CD4-positive, alpha-beta T cell treated with Interleukin-6 for 4 hours (primary cell): Measurements from ENCODE around the gene NCOA6.
"Not testable (repeated sequence)": the region's sequence is repeated elsewhere in the genome, so short reads cannot be mapped to it uniquely, and the experiment has no call there.

Experiments used
- DNase-seq: peaks from one replicate; pipeline ENCODE4 v3.0.0-alpha.2; 2020; ENCODE audit warnings: mixed read lengths

The NCOA6 gene

DNA sequence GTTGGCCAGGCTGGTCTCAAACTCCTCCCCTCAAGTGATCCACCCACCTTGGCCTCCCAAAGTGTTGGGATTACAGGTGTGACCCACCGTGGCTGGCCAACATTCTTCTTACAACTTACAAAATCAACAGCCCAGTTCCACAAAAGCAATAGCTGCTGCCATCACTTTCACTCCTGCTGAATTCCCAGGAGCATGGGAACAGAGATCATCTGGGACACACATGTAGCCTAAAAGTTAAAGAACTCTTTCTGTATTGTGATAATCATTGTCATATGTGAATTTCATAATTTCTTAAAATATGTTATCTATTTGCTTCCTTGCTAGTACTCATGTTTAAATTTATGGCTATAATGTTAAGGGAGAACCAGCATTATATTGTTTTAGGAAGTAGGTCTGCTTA lies 51.7 kb downstream of the NCOA6 start:
- no peak for DNase-seq

DNA sequence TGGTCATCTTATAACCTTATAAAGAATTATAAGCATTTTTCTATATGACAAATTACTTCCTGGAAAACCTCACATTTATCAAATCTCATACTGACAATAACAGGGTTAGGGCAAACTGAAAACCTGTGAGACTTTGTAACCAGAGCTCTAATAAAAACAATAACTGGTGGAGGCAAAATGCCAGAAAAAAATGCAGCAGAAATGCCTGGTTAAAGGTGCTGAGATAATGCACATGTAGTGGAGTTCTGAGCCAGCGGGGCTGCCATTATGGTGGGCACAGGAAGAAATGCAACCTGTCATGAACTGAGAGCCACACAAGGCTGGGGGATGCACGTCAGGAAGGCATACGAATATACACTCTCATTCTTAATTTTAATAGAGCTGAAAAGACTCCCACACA lies 53.0 kb downstream of the NCOA6 start:
- no peak for DNase-seq

DNA sequence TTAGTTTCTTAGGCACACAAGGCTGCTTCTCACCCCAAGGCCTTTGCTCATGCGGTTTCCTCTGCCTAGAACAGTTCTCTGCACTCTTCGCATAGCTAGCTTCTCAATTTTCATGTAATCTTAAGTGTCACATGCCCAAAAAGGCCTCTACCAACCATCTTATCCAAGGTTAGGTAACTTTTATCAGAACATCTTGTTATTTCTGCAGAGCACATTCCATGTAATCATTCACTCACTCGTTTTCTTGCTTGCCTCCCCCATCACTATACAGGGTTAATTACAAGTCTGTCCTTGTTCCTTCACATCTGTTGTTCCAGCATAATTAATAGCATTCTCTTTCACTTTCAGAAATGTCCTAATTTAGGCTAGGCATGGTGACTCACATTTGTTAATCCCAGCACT lies 53.8 kb downstream of the NCOA6 start:
- DNase-seq = no peak

DNA sequence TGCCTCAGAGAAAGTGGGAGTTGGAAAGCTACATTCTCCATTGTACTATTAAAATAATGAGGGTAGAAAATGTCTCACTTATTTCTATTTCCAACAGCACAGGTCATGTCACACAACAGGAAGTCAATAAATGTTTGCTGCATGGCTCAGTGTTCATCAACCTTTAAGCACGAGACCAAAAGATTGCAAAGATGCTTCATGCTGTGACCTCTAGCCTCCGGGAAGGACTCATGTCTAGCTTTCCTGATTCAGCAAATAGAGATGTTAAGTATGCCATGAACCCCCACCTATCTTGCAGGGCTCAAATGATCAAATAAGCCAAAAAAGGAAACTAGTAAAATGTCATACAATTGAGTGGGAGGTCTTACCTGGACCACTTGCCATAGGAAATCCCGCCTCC lies 57.4 kb downstream of the NCOA6 start:
- DNase-seq = no peak

- no peak for DNase-seq
Measured at GRCh38 chr20:34762031-34762555, 63.4 kb downstream of the NCOA6 start.

GRCh38 chr20:34755367-34755766 lies 70.1 kb downstream of the NCOA6 start:
- no peak for DNase-seq

DNA sequence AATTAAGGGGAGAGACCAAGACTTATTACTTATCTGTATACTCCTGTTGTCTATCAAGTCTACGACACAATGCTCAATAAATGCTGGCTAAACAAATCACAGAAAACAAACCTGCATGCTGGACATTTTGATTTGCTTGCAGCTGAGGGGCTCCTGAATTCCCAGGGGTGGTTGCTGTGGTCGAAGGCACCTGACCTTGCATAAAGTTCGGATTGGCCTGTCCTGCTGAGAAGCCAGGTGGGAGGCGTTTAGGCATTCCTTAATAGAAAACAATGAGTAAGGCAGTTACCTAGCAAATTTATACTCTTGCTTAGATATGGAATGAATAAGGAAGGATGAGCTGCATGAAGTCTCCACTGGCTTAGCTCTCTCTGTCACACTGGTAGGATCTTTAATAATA lies 70.8 kb downstream of the NCOA6 start:
- DNase-seq = no peak

- no peak for DNase-seq
Measured at GRCh38 chr20:34753706-34754461, 71.6 kb downstream of the NCOA6 start.

DNA sequence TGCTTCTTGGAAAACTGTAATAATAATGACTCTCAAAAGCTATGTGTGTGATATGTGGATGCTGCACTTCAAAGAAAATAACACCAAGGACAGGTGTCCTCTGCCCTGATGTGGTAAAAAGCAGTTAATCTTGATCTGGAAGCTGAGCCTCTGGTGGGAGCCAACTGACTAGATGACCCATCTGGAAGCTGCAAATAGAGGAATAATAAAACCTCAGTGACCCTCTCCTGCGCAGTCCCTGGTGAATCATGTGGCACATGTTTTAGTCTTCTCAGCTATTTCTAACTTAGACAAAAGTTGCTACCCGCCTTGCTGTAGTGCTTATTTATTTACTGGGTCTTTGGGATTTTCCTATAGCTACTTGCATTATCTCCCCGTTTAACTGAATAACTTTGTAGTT lies 74.0 kb downstream of the NCOA6 start:
- DNase-seq = no peak

DNA sequence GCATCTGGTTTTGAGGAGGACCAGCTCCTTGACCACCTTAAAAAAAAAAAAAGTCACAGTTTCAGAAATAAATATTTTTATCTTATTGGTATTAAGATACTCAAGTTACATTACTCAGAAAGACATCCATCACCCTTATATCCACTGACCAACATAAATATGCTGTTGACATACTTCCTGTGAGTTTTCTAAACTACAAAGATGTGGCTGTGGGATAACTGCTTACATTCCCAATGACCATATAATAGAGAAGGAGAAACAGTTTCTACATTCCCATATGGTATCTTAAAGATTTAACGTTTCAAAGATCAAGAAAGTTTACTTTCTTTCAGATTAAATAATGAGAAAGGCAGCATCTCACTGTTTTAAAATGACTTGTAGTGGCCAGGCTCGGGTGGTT lies 75.0 kb downstream of the NCOA6 start:
- DNase-seq = no peak

DNA sequence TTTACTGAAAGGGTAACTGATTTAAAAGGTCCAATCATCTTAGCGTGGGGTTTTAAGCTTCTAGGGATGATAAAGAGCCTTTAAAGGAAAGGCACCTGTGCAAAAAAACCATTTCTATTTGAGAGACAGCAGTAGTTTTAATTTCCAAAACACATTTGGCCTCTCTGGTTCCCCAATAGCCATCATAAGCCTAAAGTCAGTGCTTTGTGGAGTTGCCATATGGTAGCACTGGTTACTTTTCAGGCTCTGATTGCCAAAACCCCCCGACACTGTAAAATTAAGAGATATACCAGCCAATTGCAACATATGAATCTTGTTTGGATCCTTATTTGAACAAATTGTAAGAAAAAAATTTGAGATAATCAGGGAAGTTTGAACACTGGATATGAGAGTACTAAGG lies 76.7 kb downstream of the NCOA6 start:
- no peak for DNase-seq

DNA sequence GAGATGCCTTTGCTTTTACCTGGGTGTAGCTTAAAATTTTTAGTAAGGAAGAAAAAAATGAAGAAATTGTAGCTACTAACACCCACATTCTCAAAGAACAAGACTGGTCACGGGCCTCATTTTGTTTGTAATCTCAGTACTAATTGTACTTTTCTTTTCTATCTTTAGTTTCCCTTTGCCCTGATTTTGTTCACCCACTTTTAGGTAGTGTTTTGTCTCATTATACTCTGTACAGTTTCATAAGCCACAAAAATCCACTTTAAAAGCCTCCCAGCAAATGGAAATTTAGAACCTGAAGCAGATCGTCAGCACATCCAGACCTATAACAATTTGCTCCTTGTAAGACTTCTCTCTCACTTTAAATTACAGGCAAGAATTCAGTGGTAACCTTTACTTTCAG lies 78.0 kb downstream of the NCOA6 start:
- no peak for DNase-seq

GRCh38 chr20:34746674-34747073 lies 78.8 kb downstream of the NCOA6 start:
- no peak for DNase-seq

GRCh38 chr20:34744847-34745246 lies 80.6 kb downstream of the NCOA6 start:
- no peak for DNase-seq

DNA sequence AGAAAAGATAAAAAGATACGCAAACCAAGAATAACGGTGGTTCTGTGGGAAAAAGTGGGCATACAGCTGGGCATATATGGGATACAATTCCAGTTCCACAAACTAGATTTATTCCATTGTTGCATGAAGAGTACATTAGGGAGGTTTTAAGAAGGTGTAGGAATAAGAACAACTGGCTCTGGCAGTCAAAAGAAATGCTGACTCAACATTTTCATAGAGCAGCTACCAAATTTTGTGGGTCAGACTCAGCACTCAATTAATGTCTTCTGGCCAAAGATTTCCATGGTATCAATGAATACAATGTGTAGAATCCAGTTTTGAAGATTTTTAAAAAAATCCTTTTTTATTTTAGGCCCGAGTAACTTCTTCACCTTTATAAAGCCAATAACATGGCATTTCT lies 81.1 kb downstream of the NCOA6 start:
- DNase-seq = no peak

DNA sequence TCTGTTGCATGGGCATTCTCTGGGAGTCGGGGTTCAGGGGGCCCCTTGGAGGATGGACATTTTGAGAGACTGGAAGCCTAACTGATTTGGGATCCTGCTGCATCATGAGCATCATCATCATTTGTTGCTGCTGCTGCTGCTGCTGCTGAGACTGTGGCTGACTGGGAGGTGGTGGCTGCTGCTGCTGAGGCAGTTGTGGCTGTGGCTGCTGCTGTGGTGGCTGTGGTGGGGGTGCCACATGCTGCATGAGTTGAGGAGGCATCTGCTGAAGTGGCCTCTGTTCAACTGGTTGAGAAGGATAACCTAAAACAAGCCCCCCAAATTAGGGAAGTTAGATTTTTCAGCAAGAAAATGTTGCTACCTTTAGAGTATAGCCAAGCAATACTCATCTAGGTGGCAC lies 82.4 kb downstream of the NCOA6 start:
- no peak for DNase-seq

GRCh38 chr20:34736106-34736735 lies 89.2 kb downstream of the NCOA6 start:
- no peak for DNase-seq

GRCh38 chr20:34732523-34732922 lies 92.9 kb downstream of the NCOA6 start:
- DNase-seq = no peak

GRCh38 chr20:34729416-34729815 lies 96.0 kb downstream of the NCOA6 start:
- DNase-seq = no peak

GRCh38 chr20:34724172-34724571 lies 101.3 kb downstream of the NCOA6 start:
- DNase-seq = no peak

DNA sequence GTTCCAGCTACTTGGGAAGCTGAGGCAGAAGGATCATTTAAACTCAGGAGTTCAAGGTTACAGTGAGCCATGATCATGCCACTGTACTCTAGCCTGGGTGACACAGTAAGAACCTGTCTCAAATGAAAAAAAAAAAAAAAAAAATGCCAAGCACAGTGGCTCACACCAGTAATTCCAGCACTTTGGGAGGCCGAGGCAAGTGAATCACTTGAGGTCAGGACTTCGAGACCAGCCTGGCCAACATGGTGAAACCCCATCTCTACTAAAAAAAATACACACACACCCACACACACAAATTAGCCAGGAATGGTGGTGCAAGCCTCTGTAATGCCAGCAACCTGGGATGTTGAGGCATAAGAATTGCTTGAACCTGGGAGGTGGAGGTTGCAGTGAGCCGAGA lies 102.9 kb downstream of the NCOA6 start:
- DNase-seq = not testable (repeated sequence)

DNA sequence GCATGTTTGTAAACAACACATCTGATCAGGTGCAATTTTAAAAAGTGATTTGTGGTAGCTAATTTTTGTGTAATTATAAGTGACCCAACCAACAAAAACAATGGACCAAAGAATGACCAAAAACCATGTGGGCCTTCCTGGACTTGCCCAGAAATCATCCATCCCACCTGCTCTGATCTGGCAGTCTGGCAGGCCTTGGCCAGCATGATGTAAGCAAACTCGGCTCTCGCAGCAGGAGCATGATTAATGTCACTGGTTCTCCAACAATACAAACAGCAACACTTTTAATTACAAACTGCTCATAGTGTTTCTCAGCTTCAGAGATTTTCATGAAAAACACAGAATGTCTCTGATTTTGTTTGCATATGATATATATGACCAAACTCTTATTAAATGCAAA lies 105.2 kb downstream of the NCOA6 start:
- no peak for DNase-seq

DNA sequence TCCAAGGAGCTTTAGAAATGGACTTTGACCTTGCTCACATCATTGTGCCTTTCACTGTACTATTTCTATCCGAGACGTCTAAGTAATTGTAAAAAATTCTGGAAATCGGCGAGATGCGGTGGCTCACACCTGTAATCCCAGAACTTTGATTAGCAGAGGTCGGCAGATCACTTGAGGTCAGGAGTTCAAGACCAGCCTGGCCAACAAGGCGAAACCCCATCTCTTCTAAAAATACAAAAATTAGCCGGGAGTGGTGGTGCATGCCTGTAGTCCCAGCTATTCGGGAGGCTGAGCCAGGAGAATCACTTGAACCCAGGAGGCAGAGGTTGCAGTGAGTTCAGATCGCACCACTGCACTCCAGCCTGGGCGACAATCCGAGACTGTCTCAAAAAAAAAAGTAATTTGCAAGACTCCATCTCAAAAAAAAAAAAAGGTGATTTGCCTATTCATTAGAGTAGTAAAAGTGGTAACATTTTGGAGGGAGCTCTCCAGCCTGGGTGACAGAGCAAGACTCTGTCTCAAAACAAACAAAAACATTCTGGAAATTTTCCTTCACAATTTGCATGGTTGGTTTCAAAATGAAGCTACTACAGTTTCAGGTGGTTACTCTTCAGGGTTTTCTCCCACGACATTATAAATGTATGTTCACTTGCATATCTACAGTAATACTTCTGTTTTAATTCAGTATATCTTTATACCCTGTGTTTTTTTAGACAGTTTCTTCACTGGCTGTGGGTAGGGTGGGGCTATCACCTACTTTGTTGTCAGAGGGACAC lies 106.0 kb downstream of the NCOA6 start:
- not testable (repeated sequence) for DNase-seq
